GM19035 (cell line): ENCODE data around the gene POU6F2.
"Not testable (repeated sequence)": the region's sequence is repeated elsewhere in the genome, so short reads cannot be mapped to it uniquely, and the experiment has no call there.

Experiments used
- ATAC-seq: cut with Tn5 transposase; IDR thresholded peaks from one replicate; pipeline ENCODE4 v1.9.1; 2021; ENCODE audit not compliant: unreplicated experiment

Gene POU6F2, protein sequence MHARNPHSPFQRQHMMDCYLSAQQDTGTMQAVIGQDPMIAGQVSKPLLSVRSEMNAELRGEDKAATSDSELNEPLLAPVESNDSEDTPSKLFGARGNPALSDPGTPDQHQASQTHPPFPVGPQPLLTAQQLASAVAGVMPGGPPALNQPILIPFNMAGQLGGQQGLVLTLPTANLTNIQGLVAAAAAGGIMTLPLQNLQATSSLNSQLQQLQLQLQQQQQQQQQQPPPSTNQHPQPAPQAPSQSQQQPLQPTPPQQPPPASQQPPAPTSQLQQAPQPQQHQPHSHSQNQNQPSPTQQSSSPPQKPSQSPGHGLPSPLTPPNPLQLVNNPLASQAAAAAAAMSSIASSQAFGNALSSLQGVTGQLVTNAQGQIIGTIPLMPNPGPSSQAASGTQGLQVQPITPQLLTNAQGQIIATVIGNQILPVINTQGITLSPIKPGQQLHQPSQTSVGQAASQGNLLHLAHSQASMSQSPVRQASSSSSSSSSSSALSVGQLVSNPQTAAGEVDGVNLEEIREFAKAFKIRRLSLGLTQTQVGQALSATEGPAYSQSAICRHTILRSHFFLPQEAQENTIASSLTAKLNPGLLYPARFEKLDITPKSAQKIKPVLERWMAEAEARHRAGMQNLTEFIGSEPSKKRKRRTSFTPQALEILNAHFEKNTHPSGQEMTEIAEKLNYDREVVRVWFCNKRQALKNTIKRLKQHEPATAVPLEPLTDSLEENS

DNA sequence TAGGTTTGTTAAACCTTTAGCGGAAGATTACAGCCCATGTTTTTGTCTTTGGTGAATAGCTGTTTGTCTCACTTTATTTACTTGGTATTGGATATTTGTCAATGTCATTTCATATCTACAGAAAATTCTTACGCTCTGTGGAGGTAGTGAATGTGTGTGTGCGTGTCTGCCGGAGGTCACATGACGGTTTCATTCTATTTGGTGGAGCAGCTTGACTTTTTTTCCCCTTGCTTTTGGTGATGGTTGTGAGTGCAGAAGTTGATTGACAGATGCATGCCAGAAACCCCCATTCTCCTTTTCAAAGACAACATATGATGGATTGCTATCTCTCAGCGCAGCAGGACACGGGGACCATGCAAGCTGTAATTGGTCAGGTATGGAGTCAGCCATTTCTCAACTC, at the start of gene POU6F2:
POU6F2 (plus strand) TSS at position 225 of the 400 bp plus-strand sequence; CDS start at position 270, 45 bp downstream.
- ATAC-seq, result no peak

DNA sequence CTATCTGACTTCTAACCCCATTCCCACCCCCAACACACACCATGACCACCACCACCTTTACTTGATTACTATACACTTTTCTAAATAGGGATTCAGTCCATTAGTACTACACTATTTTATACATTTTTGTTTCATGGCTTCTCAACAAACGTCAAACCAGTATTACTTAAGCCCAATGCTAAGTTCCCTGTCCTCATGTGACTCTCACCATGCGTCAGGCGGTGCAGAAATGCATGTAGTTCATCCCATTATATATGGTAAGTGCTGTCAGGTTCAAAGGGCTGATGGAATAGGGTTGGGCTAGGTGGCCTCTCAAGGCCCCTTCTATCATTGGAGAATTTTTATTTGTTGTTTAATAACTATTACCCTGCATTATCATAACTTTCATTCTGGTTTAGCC, 49.2 kb upstream of the POU6F2 start:
- no peak for ATAC-seq

DNA sequence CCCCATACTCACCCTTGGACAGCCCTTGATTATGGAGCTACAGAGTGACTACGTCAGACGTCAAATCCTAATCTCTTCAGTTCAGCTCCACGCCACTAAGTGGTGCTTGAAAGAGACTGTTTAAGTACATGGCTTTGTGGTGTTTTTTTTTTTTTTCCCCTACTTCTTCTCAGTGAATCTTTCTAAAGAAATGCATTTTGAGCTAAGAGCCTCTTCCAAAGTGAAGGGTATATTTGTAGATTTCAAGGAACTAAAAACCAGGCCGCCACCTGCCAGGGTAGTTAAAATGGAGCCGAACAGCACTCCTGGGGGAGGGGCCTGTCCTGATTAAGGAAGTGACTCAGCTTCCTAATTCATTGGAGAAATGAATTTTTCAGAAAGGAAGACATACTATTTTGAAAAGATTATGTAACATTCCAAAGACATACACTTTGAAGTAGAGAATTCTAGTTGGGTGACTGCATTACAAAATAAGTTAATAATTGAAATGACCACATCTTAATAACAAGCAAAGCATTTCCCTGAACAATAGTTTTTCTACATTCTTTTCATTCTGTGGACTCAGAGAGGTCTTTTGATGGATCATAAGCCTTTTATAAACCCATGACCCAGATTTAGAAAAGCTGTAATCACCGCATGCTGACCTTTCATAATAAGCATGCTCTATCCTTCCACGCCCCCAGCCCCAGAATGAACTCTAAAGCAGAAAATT, 48.1 kb upstream of the POU6F2 start:
- ATAC-seq, result no peak

DNA sequence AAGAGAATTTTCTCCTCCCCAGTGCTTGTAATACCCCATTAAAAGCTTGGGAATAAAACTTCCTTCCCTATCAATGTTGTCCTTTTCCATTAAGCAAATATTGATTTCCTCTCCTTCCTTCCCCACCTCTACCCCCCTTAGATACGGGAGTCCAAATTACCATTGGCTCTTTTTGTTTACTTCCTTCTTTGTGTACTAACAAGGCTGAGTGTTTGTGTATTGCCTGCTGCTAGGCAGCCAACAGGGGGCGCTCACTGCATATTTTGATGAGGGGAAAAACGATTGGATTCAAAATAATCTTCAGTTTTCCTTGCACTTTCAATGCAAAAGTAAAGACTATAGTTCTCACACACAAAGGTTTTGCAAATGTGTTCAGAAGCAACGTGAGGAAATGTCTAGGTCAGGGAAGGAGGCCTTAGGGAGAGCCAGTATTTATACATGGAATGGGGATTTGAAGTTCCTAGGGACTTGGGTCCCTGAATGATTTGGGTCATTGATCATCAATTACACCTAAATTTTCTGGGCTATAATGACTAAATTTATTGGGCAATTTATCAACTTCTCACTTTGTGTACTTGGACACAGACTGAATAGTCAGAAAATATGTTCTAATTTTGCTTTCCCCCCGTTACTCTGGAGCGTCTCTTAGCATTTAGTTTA, 45.1 kb upstream of the POU6F2 start:
- ATAC-seq, result peak; percentile 92

DNA sequence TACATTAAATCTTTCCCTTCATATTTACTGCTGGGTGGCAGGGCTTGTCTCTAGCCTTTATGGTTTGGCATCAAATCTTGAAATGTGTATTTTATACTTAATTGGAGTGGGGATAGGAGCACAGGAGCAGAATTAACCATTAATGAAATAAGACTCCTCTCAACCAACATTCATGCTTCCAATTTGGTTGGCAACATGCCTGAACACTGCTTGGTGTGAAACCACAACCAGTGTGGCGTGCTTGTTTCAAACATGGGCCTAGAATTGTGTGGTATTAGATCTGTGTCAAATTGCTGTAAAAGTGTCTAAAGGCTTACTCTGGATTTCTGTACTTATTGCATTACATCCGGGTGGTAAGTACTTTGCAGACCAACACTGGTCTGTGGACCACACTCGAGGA, 43.7 kb upstream of the POU6F2 start:
- no peak for ATAC-seq

DNA sequence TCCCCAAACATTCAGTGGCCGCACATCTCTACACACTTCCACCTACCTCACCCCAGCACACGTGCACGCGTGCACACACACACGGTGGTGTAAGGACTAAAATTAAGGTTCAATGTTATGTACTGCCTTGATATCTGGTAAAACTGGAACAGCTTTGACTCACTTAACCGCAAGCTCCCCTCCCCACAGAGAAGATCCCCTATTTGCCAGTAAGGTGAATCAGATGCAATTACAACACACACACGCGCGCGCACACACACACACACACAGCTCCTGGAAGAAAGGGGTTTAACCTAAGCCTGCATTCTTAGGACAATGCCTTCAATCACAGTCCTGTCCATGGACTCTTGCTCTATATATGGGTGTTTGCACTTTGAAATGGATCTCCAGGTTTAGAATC, 43.2 kb upstream of the POU6F2 start:
- ATAC-seq, result no peak

DNA sequence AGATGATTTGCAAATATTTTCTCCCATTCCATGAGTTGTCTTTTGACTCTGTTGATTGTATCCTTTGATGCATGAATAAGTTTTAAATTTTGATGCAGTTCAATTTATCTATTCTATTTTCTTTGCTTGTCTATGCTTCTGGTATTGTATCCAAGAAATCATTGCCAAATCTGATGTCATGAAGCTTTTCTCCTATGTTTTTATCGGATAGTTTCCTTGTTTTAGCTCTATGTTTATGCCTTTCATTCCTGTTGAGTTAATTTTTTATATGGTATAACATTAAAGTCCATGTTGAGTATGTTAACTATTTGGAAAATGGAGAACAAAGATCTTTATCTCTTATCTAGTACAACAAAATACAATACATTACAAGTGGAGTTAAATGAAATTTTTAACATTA, 41.1 kb upstream of the POU6F2 start:
- no peak for ATAC-seq

DNA sequence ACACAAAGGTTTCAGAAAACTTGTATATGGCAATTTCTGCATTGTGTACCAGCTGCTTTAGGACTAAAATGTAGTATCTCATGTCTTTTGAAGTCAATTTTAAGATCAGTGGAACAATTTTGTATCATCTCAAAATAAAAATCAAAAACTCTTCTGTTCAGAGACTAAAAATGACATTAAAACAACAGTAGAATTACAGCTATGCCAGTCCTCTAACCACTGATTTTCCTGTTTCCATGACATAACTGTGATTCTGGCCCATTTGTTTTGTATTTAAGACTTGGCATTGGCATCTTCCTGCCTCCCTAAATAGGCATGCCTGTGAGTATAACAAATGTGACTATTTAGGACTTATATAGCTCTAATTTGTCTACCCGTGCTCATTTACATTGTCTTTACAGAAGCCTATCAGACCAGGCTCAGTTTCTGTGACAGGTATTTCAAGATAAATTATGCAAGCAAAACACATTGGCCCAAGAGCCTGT, 39.7 kb upstream of the POU6F2 start:
- no peak for ATAC-seq

DNA sequence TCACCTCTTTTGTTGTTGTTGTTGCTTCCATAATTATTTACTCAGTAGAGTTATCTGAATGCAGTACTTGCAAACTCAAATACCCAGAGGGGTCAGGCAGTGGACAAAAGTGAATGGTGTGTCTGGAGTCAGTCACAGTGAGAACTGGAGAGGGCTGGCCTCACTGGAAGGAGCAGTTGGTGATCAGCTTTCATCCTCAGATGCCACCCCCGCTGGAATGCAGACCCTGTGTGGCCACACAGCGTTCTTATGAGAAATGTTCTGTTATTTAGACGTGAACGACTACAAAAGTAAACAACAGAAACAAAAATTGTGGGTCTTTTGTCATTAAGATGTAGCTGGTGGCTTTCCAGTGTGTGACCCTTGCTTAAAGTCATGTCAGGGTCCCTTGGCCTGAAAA, 39.1 kb upstream of the POU6F2 start:
- ATAC-seq, result no peak

DNA sequence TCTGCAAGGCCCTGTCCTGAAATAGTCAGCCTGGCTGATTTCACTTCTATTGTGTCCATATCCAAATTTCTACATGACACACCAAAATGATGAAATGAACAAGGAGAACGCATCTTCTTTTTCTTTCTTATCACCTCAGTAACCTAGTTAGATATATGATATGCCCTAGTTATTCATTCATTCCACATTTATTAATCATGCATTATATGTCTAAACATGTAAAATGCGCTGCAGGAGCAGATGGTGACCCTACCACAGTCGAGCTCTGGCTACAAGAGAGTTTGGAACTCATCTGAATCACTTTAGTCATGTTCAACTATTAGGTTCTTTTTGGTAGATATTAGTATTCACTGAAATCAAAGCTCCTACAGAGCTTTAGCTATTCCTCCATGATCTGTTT, 36.9 kb upstream of the POU6F2 start:
- ATAC-seq, result no peak

DNA sequence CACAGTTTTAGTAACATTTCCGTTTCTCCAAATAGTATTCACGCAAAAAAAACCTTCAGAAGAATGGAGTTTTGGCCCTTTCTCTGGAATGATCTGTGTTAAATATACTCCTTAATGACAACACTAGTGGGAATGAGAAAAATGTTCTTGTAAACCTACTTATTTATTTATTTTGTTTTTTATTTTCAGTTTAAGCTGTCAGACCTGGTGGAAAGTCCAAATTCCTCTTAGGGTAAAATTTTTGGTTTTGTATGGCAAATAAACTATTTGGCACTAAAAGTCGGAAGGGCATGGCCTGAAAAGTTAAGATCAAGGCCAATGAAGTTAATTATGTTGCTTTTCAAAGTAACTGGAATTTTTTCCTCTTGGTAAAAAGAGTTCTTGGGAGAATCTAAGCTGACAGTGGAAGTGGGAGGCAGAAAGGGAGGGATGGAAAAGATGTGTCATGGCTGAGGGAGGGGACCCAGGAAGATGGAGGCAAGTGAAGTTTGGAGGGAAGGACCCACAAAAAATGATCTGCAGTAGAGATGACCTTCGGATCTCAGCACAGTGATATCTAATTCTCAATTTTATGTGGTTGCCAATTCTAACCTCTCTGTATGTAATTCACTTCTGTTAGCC, 35.2 kb upstream of the POU6F2 start:
- ATAC-seq, result no peak

DNA sequence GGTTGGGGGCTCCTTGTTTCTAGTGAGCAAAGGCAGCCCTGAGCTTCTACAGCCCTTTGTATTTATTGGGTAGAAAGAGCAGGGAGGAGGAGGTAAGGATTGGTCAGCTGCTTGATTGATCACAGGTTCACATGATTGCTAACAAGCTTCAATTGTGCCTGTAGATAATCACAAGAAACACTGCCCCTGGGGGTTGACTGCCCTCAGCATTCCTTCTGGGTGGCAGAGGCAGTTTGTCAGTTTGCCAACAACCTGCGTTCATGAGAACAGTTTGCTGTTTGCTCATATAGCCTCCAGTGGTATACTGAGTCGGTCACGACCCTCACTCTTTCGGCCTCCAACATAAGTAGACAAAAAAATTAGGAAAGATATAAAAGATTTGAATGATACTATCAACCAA, 30.2 kb upstream of the POU6F2 start:
- ATAC-seq, result not testable (repeated sequence)

DNA sequence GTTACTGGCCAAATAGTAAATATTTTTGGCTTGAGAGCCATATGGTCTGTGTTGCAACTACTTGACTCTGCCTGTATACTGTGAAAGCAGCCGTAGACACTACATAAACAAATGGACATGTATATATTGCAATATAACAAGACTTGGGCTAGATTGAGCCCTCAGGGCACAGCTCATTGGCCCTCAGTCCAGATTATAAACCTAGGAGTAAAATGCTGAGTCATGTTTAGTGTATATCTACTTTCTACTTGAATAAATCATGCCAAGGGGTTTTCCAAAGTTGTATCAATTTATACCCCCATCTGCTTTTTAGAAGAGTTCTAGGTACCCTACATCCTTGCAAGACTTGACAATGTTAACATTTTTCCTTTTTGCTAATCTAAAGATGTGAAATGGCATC, 27.4 kb upstream of the POU6F2 start:
- no peak for ATAC-seq

DNA sequence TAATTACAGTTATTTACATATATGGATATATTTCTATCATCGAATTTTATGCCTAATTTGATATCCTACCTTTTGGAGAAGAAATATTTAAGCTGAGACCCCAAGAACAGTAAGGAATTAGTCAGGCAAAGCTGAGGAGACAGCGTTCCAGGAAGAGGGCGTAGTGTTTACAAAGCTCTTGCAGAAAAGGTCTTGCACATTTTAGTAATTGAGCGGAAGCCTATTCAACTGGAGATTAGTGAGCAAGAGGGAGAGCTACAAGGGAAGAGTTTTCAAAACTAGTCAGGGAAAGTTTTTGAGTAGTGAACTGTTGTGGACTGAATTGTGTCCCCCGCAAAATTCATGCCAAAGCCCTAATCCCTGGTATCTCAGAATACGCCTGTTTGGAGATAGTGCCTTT, 26.5 kb upstream of the POU6F2 start:
- no peak for ATAC-seq

DNA sequence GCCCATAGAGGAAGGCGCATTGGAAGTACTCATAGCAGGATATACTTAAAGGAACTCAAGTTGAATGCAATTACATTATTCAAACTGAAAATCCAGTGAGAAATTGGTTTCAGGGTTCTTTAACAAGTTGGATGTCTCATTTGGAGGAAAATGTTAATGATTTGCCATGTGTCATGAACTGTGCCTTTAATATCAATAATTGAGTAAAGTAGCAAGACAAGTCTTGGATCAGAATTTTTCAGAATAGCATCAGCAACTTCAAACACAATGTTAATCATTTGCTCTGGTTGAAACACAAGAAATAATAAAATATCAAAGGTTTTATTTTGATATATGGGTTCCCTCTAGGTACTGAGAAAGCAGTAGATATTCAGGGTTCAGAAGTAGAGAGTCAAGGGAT, 24.5 kb upstream of the POU6F2 start:
- no peak for ATAC-seq

DNA sequence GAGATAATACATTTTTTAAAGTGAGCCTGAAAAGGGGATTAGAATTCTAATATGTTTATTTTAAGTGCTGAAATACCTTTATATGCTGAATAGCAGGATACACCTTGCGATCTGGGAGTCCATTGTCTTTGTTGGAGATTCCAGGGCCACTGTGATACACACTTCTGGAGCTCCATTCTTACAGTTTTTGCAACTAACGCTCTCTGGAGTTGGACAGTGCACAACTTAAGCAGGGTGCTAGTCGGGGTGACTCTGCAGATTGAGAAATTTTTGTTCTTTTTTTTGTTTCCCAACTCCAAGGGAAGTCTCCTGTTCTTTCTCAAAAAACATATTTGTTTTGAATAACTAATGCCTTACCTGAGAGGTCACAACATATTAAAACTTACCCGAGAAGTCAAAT, 23.7 kb upstream of the POU6F2 start:
- ATAC-seq, result no peak

DNA sequence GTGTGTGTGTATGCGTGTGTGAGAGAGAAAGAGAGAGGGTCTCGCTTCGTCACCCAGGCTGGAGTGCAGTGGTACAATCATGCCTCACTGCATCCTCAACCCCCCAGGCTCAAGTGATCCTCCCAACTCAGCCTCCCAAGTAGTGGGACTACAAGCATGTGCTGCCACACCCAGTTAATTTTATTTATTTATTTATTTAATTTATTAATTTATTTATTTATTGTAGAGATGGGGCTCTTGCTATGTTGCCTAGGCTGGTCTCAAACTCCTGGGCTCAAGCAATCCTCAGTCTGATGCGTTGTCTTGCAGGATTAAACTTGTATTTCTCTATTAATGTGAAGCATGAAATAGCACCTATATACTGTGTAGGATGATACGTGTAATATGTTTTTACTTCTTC, 21.8 kb upstream of the POU6F2 start:
- ATAC-seq, result no peak

DNA sequence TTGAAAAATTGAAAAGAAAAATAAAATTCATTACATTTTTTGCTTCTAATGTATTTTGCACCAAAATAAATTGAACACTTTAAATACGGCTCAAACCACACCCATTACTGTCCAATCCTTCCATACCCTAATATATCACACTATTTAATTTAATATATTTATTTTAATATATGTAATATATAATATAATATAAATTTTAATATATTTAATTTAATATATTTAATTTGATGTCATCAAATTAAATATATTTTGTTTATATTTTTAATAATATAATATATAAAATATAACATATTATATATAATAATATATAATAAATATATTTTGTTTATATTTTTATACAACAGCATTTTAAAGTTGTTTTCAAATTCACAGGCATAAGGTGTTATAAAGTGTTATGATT, 15.7 kb upstream of the POU6F2 start:
- no peak for ATAC-seq

DNA sequence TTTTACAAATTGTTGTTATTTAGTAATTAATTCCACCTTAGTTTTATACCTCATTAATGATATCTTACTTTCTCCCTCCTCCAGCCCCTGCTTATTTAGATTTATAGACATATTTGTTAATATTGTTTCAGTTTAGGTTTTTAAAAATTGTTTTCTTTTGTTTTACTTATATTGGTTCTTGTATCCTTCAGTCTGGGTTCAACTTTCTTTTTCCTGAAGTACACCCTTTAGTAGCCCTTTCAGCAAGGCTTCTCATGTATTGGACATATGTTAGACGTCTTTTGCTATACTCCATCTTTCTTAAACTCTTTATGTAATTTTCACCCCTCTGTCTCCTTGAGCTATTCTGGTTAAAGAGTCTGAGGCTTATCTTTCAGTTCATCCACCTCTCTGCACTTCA, 12.8 kb upstream of the POU6F2 start:
- no peak for ATAC-seq

DNA sequence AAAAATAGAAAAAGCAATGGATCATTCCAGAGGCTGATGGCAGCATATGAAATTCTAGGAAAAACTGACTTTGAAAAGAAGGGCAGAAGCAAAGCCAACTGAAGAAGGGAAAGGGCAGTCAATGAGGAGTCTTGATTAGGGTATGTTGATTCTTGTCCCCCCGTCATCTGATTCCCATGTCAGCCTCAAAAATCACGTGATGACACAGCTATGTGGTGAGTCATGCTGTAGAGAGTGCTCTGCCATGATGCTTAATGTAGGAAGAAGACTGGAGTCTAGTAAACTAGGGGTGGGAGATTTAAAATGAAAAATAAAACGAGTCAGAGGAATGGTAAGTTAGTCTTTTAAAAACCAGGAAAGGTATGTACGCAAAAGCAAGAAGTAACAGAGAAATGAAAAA, 3.9 kb upstream of the POU6F2 start:
- ATAC-seq, result no peak

DNA sequence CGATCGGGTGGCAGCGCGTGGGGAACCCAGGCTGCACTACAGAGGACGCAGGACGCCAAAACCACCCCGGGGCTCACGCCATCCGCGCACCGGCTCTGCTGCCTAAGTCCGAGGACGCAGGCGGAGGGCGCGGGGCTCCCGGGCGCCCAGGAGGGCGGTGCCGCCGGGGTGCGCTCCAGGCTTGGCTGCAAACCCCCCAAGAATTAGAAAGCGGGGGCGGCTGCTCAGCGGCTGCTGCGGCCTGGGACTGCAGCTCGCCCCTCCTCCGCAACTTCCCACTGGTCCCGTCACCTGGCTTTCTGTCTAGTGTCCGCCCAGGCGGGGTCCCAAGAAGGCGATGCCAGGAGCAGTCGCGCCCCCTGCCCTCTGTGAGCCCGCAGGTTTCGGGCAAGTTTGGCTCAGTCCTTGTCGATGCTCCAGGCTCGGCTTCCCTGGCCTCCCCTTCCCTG, 1.7 kb upstream of the POU6F2 start:
- no peak for ATAC-seq
